HepG2 (cell line): Measurements from ENCODE around the gene INO80. TPM values are rescaled to one million over a fixed set of nuclear protein-coding genes. Genes with fewer than 3 reads are reported as not detected.
A peak's percentile ranks its signal among the peaks of the same experiment; 100 is the strongest.

Experiments used
- MXI1 ChIP-seq: IDR thresholded peaks from 3 replicates; pipeline ENCODE4 v1.6.1; 2012; ENCODE audit warnings: low read depth, low read length, inconsistent platforms, borderline replicate concordance
- NFKB2 ChIP-seq: sonication (generic); formaldehyde crosslinking; IDR thresholded peaks from 2 replicates; pipeline ENCODE4 v1.4.0; 2020; ENCODE audit warnings: missing genetic modification reagents, borderline replicate concordance
- NR2F2 ChIP-seq: IDR thresholded peaks from 2 replicates; pipeline ENCODE4 v1.6.1; 2012; ENCODE audit warnings: low read depth, inconsistent platforms, borderline replicate concordance
- TGIF2 ChIP-seq: IDR thresholded peaks from 2 replicates; pipeline ENCODE4 v1.6.1; 2016; ENCODE audit warnings: control low read depth, missing compliant biosample characterization
- ZFY ChIP-seq: sonication (generic); formaldehyde crosslinking; IDR thresholded peaks from 2 replicates; pipeline ENCODE4 v1.4.0; 2020; ENCODE audit warnings: missing genetic modification reagents
- ZFYVE20 ChIP-seq: sonication (generic); formaldehyde crosslinking; IDR thresholded peaks from 2 replicates; pipeline ENCODE4 v1.8.0; 2023; ENCODE audit warnings: low read depth, mild to moderate bottlenecking, moderate library complexity, missing genetic modification reagents, borderline replicate concordance
- ZNF292 ChIP-seq: sonication (generic); formaldehyde crosslinking; IDR thresholded peaks from 2 replicates; pipeline ENCODE4 v1.8.1; 2022; ENCODE audit warnings: mild to moderate bottlenecking, low read depth, missing genetic modification reagents, borderline replicate concordance
- ZNF709 ChIP-seq: sonication (generic); formaldehyde crosslinking; IDR thresholded peaks from 2 replicates; pipeline ENCODE4 v1.5.0; 2020; ENCODE audit warnings: mild to moderate bottlenecking, missing genetic modification reagents
- polyA plus RNA-seq, 8 experiments: library from polyadenylated mRNA; depleted of rRNA in 3 of 8; stranded (reverse) in 7 of 8; unstranded in 1 of 8; fragments of >200 nt; fragmentation: Illumina TruSeq in 4 of 8; extraction: Trizol in 4 of 8; gene quantifications; 2 replicates each; pipeline versions ENCODE4 v1.2.1 to v1.2.3, GENCODE V29; 2011 to 2016; ENCODE audit warnings: low read depth in 4 of 8, missing spikeins in 1 of 8, mixed read lengths in 1 of 8; ENCODE audit not compliant: insufficient read depth in 1 of 8
- total RNA-seq, 5 experiments: library from RNA; depleted of rRNA; stranded (reverse); fragments of >200 nt; fragmentation: Illumina TruSeq; extraction: Trizol; gene quantifications; 2 replicates each; pipeline ENCODE4 v1.2.3, GENCODE V29; 2016; ENCODE audit warnings: low read depth in 1 of 5
- TF ChIP-seq, protein P1 (sequence below): IDR thresholded peaks from 2 replicates; pipeline ENCODE4 v1.6.1; 2012; ENCODE audit warnings: low read depth, low read length, improper control_type of control experiment
- TF ChIP-seq, protein P2 (sequence below): sonication (generic); formaldehyde crosslinking; IDR thresholded peaks from 2 replicates; pipeline ENCODE4 v1.4.0; 2020; ENCODE audit warnings: missing genetic modification reagents
- TF ChIP-seq, protein P3 (sequence below): IDR thresholded peaks from 2 replicates; pipeline ENCODE4 v1.6.1; 2016; ENCODE audit warnings: missing compliant biosample characterization, missing genetic modification reagents, borderline replicate concordance
- TF ChIP-seq, protein P4 (sequence below): sonication (generic); formaldehyde crosslinking; conservative IDR thresholded peaks from 2 replicates; pipeline ENCODE4 v1.4.0; 2020; ENCODE audit warnings: mild to moderate bottlenecking, missing genetic modification reagents, moderate library complexity

The INO80 gene
- total and polyA plus RNA-seq, 2 of the 13 experiments (the other 11 are each of a cell fraction or from before 2014, with no cell fraction given) = 3.6 to 14.8 TPM

DNA sequence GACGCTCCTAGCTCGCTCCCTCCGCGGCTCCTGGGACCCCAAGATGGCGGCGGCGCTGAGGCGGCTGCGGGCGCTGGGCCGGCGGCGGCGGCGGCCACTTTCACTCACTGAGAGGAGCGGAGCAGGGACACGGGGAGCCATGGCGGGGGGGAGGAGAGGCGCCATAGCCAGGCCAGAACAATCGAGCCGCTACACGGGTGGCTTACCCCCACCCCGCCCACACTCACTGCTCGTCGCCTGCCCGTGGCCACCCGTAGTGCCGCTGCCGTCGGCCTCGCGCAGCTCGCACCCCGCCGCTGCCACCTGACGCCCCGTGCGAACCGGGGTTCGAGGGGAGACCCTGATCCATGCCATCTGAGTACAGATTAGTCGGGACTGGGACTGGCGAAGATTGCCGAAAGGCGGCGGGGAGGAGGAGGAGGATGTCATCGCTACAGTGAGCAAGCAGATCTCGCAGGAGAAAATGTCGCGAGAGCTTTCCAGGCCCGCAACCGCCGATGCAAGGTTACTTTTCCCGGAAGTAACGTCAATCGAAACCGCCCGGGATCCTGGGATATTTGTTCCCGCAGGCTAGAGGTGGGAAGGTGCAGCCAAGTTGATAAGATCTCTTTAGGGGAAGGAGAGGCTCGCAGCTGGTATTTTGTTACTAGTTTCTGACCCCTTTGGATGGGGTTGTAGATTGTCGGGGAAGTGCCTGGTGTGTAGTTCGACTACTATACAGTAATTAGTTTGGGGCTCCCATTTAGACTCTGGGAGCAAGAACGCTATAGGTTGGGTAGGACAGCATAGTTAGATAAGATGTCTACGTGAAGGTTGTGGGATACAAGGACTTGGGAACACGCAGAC, at the start of gene INO80 (continued):
- TF ChIP-seq, protein P1, sequence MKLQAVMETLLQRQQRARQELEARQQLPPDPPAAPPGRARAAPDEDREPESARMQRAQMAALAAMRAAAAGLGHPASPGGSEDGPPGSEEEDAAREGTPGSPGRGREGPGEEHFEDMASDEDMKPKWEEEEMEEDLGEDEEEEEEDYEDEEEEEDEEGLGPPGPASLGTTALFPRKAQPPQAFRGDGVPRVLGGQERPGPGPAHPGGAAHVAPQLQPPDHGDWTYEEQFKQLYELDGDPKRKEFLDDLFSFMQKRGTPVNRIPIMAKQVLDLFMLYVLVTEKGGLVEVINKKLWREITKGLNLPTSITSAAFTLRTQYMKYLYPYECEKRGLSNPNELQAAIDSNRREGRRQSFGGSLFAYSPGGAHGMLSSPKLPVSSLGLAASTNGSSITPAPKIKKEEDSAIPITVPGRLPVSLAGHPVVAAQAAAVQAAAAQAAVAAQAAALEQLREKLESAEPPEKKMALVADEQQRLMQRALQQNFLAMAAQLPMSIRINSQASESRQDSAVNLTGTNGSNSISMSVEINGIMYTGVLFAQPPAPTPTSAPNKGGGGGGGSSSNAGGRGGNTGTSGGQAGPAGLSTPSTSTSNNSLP = peak; percentile 59
- TF ChIP-seq TGIF2 (CRISPR knock-in tag) (peak; percentile 72; the same call in 1 of the 2 replicates), NFKB2 (CRISPR knock-in tag) (no peak; the same call in 1 of the 2 replicates), ZNF292 (CRISPR knock-in tag) (no peak), MXI1 (0 out of 3 replicates have a peak, but pooled peaks have one; percentile 8), ZFY (CRISPR knock-in tag) (peak; percentile 72), NR2F2 (peak; percentile 23; the same call in 1 of the 2 replicates), ZFYVE20 (CRISPR knock-in tag) (no peak), ZNF709 (CRISPR knock-in tag) (peak; percentile 80; the same call in 1 of the 2 replicates)
- TF ChIP-seq, protein P2, sequence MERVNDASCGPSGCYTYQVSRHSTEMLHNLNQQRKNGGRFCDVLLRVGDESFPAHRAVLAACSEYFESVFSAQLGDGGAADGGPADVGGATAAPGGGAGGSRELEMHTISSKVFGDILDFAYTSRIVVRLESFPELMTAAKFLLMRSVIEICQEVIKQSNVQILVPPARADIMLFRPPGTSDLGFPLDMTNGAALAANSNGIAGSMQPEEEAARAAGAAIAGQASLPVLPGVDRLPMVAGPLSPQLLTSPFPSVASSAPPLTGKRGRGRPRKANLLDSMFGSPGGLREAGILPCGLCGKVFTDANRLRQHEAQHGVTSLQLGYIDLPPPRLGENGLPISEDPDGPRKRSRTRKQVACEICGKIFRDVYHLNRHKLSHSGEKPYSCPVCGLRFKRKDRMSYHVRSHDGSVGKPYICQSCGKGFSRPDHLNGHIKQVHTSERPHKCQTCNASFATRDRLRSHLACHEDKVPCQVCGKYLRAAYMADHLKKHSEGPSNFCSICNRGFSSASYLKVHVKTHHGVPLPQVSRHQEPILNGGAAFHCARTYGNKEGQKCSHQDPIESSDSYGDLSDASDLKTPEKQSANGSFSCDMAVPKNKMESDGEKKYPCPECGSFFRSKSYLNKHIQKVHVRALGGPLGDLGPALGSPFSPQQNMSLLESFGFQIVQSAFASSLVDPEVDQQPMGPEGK (CRISPR knock-in tag) = peak; percentile 87
- TF ChIP-seq, protein P3, sequence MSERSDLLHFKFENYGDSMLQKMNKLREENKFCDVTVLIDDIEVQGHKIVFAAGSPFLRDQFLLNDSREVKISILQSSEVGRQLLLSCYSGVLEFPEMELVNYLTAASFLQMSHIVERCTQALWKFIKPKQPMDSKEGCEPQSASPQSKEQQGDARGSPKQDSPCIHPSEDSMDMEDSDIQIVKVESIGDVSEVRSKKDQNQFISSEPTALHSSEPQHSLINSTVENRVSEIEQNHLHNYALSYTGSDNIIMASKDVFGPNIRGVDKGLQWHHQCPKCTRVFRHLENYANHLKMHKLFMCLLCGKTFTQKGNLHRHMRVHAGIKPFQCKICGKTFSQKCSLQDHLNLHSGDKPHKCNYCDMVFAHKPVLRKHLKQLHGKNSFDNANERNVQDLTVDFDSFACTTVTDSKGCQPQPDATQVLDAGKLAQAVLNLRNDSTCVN (CRISPR knock-in tag) = peak; percentile 68; the same call in 1 of the 2 replicates
- TF ChIP-seq, protein P4, sequence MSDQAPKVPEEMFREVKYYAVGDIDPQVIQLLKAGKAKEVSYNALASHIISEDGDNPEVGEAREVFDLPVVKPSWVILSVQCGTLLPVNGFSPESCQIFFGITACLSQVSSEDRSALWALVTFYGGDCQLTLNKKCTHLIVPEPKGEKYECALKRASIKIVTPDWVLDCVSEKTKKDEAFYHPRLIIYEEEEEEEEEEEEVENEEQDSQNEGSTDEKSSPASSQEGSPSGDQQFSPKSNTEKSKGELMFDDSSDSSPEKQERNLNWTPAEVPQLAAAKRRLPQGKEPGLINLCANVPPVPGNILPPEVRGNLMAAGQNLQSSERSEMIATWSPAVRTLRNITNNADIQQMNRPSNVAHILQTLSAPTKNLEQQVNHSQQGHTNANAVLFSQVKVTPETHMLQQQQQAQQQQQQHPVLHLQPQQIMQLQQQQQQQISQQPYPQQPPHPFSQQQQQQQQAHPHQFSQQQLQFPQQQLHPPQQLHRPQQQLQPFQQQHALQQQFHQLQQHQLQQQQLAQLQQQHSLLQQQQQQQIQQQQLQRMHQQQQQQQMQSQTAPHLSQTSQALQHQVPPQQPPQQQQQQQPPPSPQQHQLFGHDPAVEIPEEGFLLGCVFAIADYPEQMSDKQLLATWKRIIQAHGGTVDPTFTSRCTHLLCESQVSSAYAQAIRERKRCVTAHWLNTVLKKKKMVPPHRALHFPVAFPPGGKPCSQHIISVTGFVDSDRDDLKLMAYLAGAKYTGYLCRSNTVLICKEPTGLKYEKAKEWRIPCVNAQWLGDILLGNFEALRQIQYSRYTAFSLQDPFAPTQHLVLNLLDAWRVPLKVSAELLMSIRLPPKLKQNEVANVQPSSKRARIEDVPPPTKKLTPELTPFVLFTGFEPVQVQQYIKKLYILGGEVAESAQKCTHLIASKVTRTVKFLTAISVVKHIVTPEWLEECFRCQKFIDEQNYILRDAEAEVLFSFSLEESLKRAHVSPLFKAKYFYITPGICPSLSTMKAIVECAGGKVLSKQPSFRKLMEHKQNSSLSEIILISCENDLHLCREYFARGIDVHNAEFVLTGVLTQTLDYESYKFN (CRISPR knock-in tag) = peak; percentile 58
